GM10266 (cell line): ENCODE data around the gene PCDHGA11.
"Not testable (repeated sequence)": the region's sequence is repeated elsewhere in the genome, so short reads cannot be mapped to it uniquely, and the experiment has no call there.

ENCODE experiments used
- DNase-seq: peaks from one replicate; pipeline ENCODE4 v3.0.0; 2012; ENCODE audit errors: extremely low spot score
- CTCF ChIP-seq: IDR thresholded peaks from 2 replicates; pipeline ENCODE4 v1.5.1; 2012; ENCODE audit warnings: mild to moderate bottlenecking, low read depth; ENCODE audit not compliant: control insufficient read depth, insufficient read depth; ENCODE audit errors: missing control alignments

Gene PCDHGA11

GRCh38 chr5:141407790-141408505 is 12.9 kb upstream of the PCDHGA11 start, which contains the start of gene PCDHGB6:
TSS of gene PCDHGB6 (plus strand) at chr5:141408021. CDS start at chr5:141408203, 182 bp downstream.
- not testable (repeated sequence) for DNase-seq
- peak; percentile 27 for TF ChIP-seq CTCF

GRCh38 chr5:141409598-141410306 is 11.1 kb upstream of the PCDHGA11 start:
- no peak for DNase-seq
- no peak for TF ChIP-seq CTCF

- TF ChIP-seq CTCF: no peak
- DNase-seq: no peak
Observed at GRCh38 chr5:141411575-141411974, 9.3 kb upstream of the PCDHGA11 start.

- TF ChIP-seq CTCF: peak; percentile 77
- DNase-seq: peak; percentile 86
Observed at GRCh38 chr5:141412854-141413539, 7.9 kb upstream of the PCDHGA11 start, which contains the start of gene PCDHGA10. TSS of gene PCDHGA10 (plus strand) at chr5:141412987. CDS start at chr5:141413176, 189 bp downstream.

- TF ChIP-seq CTCF: no peak
- DNase-seq: no peak
Observed at GRCh38 chr5:141413540-141414069, 7.2 kb upstream of the PCDHGA11 start.

GRCh38 chr5:141414548-141415274 is 6.1 kb upstream of the PCDHGA11 start:
- DNase-seq: not testable (repeated sequence)

- not testable (repeated sequence) for DNase-seq
Observed at GRCh38 chr5:141415275-141415618, 5.6 kb upstream of the PCDHGA11 start.
